Omental fat pad (tissue), 4 donors: ENCODE results near the gene NTM. TPM values are rescaled to one million over a fixed set of nuclear protein-coding genes. Genes with fewer than 3 reads are reported as not detected.

ENCODE experiments used
- ATAC-seq: fragments of 150-250 bp; one replicate; pipeline ENCODE4 v1.9.1; 2016; ENCODE audit warnings: mild to moderate bottlenecking, moderate library complexity; ENCODE audit not compliant: low FRiP score
- DNase-seq: peaks from one replicate; pipeline ENCODE4 v3.0.0-alpha.2; 2019; ENCODE audit warnings: low spot score
- CTCF ChIP-seq, 3 donors: fragments of 450-650 bp; IDR thresholded peaks; one replicate each; pipeline ENCODE4 v1.5.1; 2016 to 2017; ENCODE audit warnings: antibody characterized with exemption in 3 of 3, mild to moderate bottlenecking in 3 of 3, moderate library complexity in 2 of 3
- total RNA-seq, 4 donors: library from RNA; depleted of rRNA; stranded (reverse); fragments of >200 nt; gene quantifications; one replicate each; pipeline ENCODE4 v1.1.0, GENCODE V29; 2016

The NTM gene
- total RNA-seq, 4 donors from 2014 or later, result 0.56 to 5.5 (median 2.4) TPM

- no peak for TF ChIP-seq CTCF (IDR thresholded peaks at IDR 0.05)
- DNase-seq (no peak), ATAC-seq (no peak)
These were observed 681.9 kb downstream of the NTM start for GRCh38 chr11:132052342-132052741.

GRCh38 chr11:132052904-132053303, 682.5 kb downstream of the NTM start:
- ATAC-seq, result no peak
- no peak for TF ChIP-seq CTCF (IDR thresholded peaks at IDR 0.05)
- DNase-seq, result no peak

- no peak for ATAC-seq
- no peak for DNase-seq
- TF ChIP-seq CTCF (IDR thresholded peaks at IDR 0.05), result no peak
These were observed 684.4 kb downstream of the NTM start for GRCh38 chr11:132054822-132055221.

GRCh38 chr11:132055296-132055695, 684.9 kb downstream of the NTM start:
- no peak for TF ChIP-seq CTCF (IDR thresholded peaks at IDR 0.05)
- DNase-seq (no peak), ATAC-seq (no peak)

GRCh38 chr11:132056689-132057088, 686.3 kb downstream of the NTM start:
- DNase-seq, result no peak
- TF ChIP-seq CTCF (IDR thresholded peaks at IDR 0.05), result no peak
- ATAC-seq, result no peak

- ATAC-seq (no peak), DNase-seq (no peak)
- no peak for TF ChIP-seq CTCF (IDR thresholded peaks at IDR 0.05)
These were observed 686.9 kb downstream of the NTM start for GRCh38 chr11:132057266-132057665.

GRCh38 chr11:132058211-132058772, 687.9 kb downstream of the NTM start:
- no peak for ATAC-seq
- no peak for TF ChIP-seq CTCF (IDR thresholded peaks at IDR 0.05)
- no peak for DNase-seq
